PC-9 (cell line): ENCODE measurements around the gene BACH2. TPM values are rescaled to one million over a fixed set of nuclear protein-coding genes. Genes with fewer than 3 reads are reported as not detected.
"Not testable (repeated sequence)": the region's sequence is repeated elsewhere in the genome, so short reads cannot be mapped to it uniquely, and the experiment has no call there.

ENCODE experiments used
- BruUV-seq: library from RNA; stranded (reverse); fragments of 400-500 nt; replicated peaks from 2 replicates; lab custom pipeline; 2021; lab: Mats Ljungman, UMichigan
- CTCF ChIA-PET: fragments of 300-600 bp; sonication (Branson Sonifier 250); formaldehyde crosslinking; loops from one replicate; lab custom pipeline; 2022; ENCODE audit warnings: antibody characterized with exemption; lab: Charles Lee
- POLR2A ChIA-PET: fragments of 300-600 bp; sonication (Branson Sonifier 250); formaldehyde crosslinking; loops from one replicate; lab custom pipeline; 2022; ENCODE audit warnings: antibody characterized with exemption; ENCODE audit not compliant: unreplicated experiment; lab: Charles Lee
- DNase-seq, 2 experiments: peaks; one replicate each; pipeline versions ENCODE4 v3.0.0 to v3.0.0-alpha.2; 2015 to 2022; ENCODE audit warnings: mixed read lengths in 1 of 2
- H2AFZ ChIP-seq: fragments of 200-600 bp; sonication (generic); 2 replicates; pipeline ENCODE4 v1.8.1; 2017; ENCODE audit warnings: antibody characterized with exemption
- H3F3A ChIP-seq: fragments of 200-600 bp; sonication (generic); 2 replicates; pipeline ENCODE4 v1.8.1; 2017; ENCODE audit warnings: antibody characterized with exemption, mild to moderate bottlenecking, low read depth; ENCODE audit not compliant: insufficient read depth
- H3K27ac ChIP-seq: fragments of 200-600 bp; sonication (generic); 2 replicates; pipeline ENCODE4 v1.6.1; 2016; ENCODE audit warnings: mixed run types
- H3K27me3 ChIP-seq: fragments of 200-600 bp; sonication (generic); 2 replicates; pipeline ENCODE4 v1.6.1; 2016; ENCODE audit warnings: low read depth, mixed run types; ENCODE audit not compliant: insufficient read depth
- H3K36me3 ChIP-seq: fragments of 200-600 bp; sonication (generic); 2 replicates; pipeline ENCODE4 v1.6.1; 2016; ENCODE audit warnings: low read depth, mixed run types
- H3K4me1 ChIP-seq: fragments of 200-600 bp; sonication (generic); replicated peaks from 2 replicates; pipeline ENCODE4 v1.6.1; 2016; ENCODE audit warnings: mixed run types; ENCODE audit not compliant: insufficient read depth
- H3K4me2 ChIP-seq: fragments of 200-600 bp; sonication (generic); 2 replicates; pipeline ENCODE4 v1.6.1; 2017; ENCODE audit warnings: mixed run types
- H3K4me3 ChIP-seq: fragments of 200-600 bp; sonication (generic); 2 replicates; pipeline ENCODE4 v1.6.1; 2016; ENCODE audit warnings: mixed run types
- H3K79me2 ChIP-seq: fragments of 200-600 bp; sonication (generic); 2 replicates; pipeline ENCODE4 v1.6.1; 2017; ENCODE audit warnings: low read depth, mixed run types
- H3K9me2 ChIP-seq: fragments of 200-600 bp; sonication (generic); 2 replicates; pipeline ENCODE4 v1.8.1; 2017; ENCODE audit warnings: mild to moderate bottlenecking; ENCODE audit not compliant: insufficient read depth
- H3K9me3 ChIP-seq: fragments of 200-600 bp; sonication (generic); 2 replicates; pipeline ENCODE4 v1.8.1; 2016; ENCODE audit warnings: low read depth; ENCODE audit not compliant: insufficient read depth
- H4K20me1 ChIP-seq: fragments of 200-600 bp; sonication (generic); 2 replicates; pipeline ENCODE4 v1.8.1; 2017; ENCODE audit not compliant: insufficient read depth
- CTCF ChIP-seq: fragments of 200-600 bp; sonication (generic); conservative IDR thresholded peaks from 2 replicates; pipeline ENCODE4 v1.6.1; 2017; ENCODE audit warnings: mixed run types, antibody characterized with exemption, mild to moderate bottlenecking, moderate library complexity
- EZH2 ChIP-seq: fragments of 200-600 bp; sonication (generic); IDR thresholded peaks from 2 replicates; pipeline ENCODE4 v1.8.0; 2017; ENCODE audit warnings: antibody characterized with exemption, low read depth
- intact Hi-C: fragments of 100-400 bp; cut with micrococcal nuclease; formaldehyde crosslinking; loops from one replicate; pipeline ENCODE4 v1.10.0; 2022; ENCODE audit not compliant: unreplicated experiment
- total RNA-seq: library from RNA; stranded (reverse); gene quantifications from 2 replicates; pipeline ENCODE4 v1.2.3, GENCODE V29; 2021

Gene BACH2
- total RNA-seq, 1 experiment from 2014 or later = 2.3 TPM

GRCh38 chr6:90135667-90136066 is 161.0 kb downstream of the BACH2 start:
- H3K9me3 ChIP-seq = no peaks in the 10 kb centered on the region
- no peaks in the 10 kb centered on the region for H3F3A ChIP-seq
- H3K27ac ChIP-seq = no peak overlapping the region
- H2AFZ ChIP-seq = no peak overlapping the region
- no peak overlapping the region for H3K4me3 ChIP-seq
- no peaks in the 10 kb centered on the region for H3K79me2 ChIP-seq
- no peak for TF ChIP-seq CTCF
- no peak for TF ChIP-seq EZH2
- ChIA-PET POLR2A (no interaction called here), CTCF (no interaction called here)
- intact Hi-C loops = no loop called here
- H3K4me1 ChIP-seq = no peaks in the 10 kb centered on the region
- DNase-seq = no peak
- H4K20me1 ChIP-seq = no peaks in the 10 kb centered on the region
- no peak overlapping the region for H3K4me2 ChIP-seq
- no peaks in the 10 kb centered on the region for H3K9me2 ChIP-seq
- H3K27me3 ChIP-seq = no peaks in the 10 kb centered on the region
- no TSS peak for BruUV-seq
- no peaks in the 10 kb centered on the region for H3K36me3 ChIP-seq

- POLR2A ChIA-PET, H3K4me3 ChIP-seq, H3K4me2 ChIP-seq, DNase-seq, H3K9me3 ChIP-seq, H2AFZ ChIP-seq, H4K20me1 ChIP-seq, H3K27me3 ChIP-seq, H3K9me2 ChIP-seq, intact Hi-C loops, BruUV-seq, H3F3A ChIP-seq, H3K27ac ChIP-seq, CTCF ChIA-PET, H3K4me1 ChIP-seq, H3K36me3 ChIP-seq, H3K79me2 ChIP-seq: not testable (repeated sequence)
Observed at GRCh38 chr6:90133664-90134063, 163.0 kb downstream of the BACH2 start.

GRCh38 chr6:90131614-90132423 is 164.8 kb downstream of the BACH2 start:
- H4K20me1 ChIP-seq = no peaks in the 10 kb centered on the region
- no peak overlapping the region for H2AFZ ChIP-seq
- H3K36me3 ChIP-seq = no peaks in the 10 kb centered on the region
- ChIA-PET POLR2A (no interaction called here), CTCF (no interaction called here)
- H3F3A ChIP-seq = no peaks in the 10 kb centered on the region
- no peaks in the 10 kb centered on the region for H3K27me3 ChIP-seq
- no peak overlapping the region for H3K4me3 ChIP-seq
- no peak for TF ChIP-seq EZH2
- no peak for TF ChIP-seq CTCF
- no peaks in the 10 kb centered on the region for H3K4me1 ChIP-seq
- intact Hi-C loops = no loop called here
- no peak overlapping the region for H3K27ac ChIP-seq
- DNase-seq = no peak
- no TSS peak for BruUV-seq
- H3K79me2 ChIP-seq = no peaks in the 10 kb centered on the region
- H3K9me3 ChIP-seq = no peaks in the 10 kb centered on the region
- no peaks in the 10 kb centered on the region for H3K9me2 ChIP-seq
- H3K4me2 ChIP-seq = no peak overlapping the region
